Measurements from ENCODE around the gene TASL. TPM values are rescaled to one million over a fixed set of nuclear protein-coding genes. Genes with fewer than 3 reads are reported as not detected.
A peak's percentile ranks its signal among the peaks of the same experiment; 100 is the strongest.

TASL gene, protein sequence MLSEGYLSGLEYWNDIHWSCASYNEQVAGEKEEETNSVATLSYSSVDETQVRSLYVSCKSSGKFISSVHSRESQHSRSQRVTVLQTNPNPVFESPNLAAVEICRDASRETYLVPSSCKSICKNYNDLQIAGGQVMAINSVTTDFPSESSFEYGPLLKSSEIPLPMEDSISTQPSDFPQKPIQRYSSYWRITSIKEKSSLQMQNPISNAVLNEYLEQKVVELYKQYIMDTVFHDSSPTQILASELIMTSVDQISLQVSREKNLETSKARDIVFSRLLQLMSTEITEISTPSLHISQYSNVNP
- total RNA-seq: not detected in 2 replicates

DNA sequence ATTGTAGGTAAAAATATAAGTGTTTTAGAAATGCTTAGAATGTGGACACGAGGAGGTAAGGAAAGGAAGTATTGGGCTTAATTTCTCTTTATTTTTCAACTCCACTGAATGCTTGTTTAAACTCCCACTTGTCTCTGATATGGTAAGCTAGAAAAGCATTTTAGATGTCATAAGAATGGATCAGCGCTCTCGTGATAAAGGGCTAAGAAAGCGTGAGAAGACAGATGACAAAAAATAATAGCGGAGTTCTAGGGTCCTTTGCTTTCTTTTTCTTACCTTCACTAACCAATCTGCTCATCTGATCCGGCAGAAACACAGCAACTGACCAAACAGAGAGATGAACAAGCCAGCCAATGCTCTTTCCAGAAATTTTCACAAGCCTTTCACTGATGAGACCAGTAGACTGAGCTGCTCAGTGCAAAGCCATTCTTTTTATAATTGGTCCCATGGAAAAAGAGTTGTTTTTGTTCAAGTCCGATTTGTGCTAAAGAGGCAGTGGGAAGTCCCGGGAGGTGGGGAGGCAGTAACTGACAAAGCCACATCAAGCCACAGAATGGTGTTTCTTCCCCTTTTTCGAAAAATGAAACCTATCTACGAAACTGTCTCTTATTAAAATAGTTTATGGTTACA, at the start of gene TASL:
Gene TASL (minus strand): TSS at position 405 of the 630 bp plus-strand sequence. CDS start 17,411 bp downstream, outside the sequence.
- FAIRE-seq (peak; percentile 62), DNase-seq (ENCODE audit: low read depth) (no peak)
- no peaks in the 10 kb centered on the region for H3K36me3 ChIP-seq (ENCODE audit: control insufficient read depth, insufficient read depth, low read length)
- TF ChIP-seq, protein P1, sequence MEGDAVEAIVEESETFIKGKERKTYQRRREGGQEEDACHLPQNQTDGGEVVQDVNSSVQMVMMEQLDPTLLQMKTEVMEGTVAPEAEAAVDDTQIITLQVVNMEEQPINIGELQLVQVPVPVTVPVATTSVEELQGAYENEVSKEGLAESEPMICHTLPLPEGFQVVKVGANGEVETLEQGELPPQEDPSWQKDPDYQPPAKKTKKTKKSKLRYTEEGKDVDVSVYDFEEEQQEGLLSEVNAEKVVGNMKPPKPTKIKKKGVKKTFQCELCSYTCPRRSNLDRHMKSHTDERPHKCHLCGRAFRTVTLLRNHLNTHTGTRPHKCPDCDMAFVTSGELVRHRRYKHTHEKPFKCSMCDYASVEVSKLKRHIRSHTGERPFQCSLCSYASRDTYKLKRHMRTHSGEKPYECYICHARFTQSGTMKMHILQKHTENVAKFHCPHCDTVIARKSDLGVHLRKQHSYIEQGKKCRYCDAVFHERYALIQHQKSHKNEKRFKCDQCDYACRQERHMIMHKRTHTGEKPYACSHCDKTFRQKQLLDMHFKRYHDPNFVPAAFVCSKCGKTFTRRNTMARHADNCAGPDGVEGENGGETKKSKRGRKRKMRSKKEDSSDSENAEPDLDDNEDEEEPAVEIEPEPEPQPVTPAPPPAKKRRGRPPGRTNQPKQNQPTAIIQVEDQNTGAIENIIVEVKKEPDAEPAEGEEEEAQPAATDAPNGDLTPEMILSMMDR (IDR thresholded peaks at IDR 0.05; ENCODE audit: insufficient read depth, low read length, severe bottlenecking): no peak
- H3K4me3 ChIP-seq (ENCODE audit: low read depth, low read length): no peak within 1 kb of the TSS
- no peaks in the 10 kb centered on the region for H3K27me3 ChIP-seq (ENCODE audit: control insufficient read depth, insufficient read depth, low read length)

DNA sequence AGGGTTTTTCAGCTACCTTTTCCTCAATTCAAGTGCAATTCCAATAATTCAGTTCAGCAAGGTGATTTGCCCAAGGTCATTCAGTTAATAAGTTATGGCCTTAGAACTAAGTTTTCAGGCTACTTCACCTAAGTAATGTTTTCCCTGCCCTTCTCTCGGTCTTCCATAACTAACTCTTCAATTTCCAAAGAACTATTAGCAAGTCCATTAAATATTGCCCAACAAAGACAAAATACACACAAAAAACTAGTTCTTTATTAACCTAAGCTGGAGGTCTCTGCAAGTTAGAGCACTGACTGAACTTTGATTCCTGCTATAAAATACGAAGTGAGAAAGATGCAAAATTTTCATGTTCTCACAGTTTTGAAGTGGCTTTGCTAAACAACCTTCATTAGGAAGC, 48.8 kb upstream of the TASL start:
- DNase-seq (ENCODE audit: low read depth) (no peak), FAIRE-seq (no peak)
- H3K4me3 ChIP-seq (ENCODE audit: low read depth, low read length): no peak overlapping the region
- H3K27me3 ChIP-seq (ENCODE audit: control insufficient read depth, insufficient read depth, low read length): no peaks in the 10 kb centered on the region
- TF ChIP-seq, protein P1 (IDR thresholded peaks at IDR 0.05; ENCODE audit: insufficient read depth, low read length, severe bottlenecking): no peak
- no peaks in the 10 kb centered on the region for H3K36me3 ChIP-seq (ENCODE audit: control insufficient read depth, insufficient read depth, low read length)

DNA sequence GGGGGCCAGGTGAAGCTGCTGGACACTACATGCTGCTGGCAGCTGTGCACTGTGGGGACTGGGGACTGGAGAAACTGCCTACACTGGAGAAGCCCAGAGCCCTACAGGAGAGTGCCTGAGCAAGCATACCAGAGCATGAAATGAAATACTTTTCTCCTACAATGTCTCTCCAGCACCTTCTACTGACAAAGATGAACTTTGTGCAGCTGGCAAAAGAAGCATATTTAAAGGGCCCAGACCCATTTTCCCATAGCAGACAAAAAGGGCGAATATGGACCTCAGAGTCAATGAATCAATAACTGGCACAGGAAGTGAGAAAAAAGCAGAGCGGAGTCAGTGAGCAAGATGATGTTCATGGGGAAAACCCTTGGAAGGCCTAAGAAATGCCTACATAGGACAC, 44.8 kb upstream of the TASL start:
- Histone ChIP-seq H3K4me3 (ENCODE audit: low read depth, low read length) (no peak overlapping the region), H3K36me3 (ENCODE audit: control insufficient read depth, insufficient read depth, low read length) (no peaks in the 10 kb centered on the region), H3K27me3 (ENCODE audit: control insufficient read depth, insufficient read depth, low read length) (no peaks in the 10 kb centered on the region)
- TF ChIP-seq, protein P1 (IDR thresholded peaks at IDR 0.05; ENCODE audit: insufficient read depth, low read length, severe bottlenecking): no peak
- DNase-seq (ENCODE audit: low read depth) (no peak), FAIRE-seq (no peak)

DNA sequence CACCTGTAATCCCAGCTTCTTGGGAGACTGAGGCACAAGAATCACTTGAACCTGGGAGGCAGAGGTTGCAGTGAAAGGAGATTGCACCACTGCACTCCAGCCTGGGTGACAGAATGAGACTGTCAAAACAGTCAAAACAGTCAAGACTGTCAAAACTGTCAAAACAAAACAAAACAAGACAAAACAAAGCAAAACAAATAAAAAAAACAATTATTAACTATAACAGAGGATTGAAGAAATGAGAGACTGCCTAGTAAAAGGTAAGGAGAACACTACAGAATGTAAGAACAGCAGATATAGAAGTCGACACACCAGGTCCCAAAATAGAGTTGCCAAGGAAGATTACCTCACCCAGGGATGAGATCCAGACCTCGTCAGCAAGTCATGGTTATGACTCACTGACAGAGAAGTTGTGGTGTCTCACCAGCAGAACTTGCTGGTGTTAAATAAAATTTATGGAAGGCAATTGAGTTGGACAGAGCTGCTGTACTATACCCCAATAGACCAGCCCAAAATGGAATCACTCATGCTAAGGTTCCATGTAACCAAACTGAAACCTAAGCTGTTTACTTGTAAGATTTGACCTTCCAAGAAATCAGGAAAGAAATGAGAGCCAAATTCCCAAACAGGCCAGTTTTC, 43.5 kb upstream of the TASL start:
- Histone ChIP-seq H3K27me3 (ENCODE audit: control insufficient read depth, insufficient read depth, low read length) (no peaks in the 10 kb centered on the region), H3K4me3 (ENCODE audit: low read depth, low read length) (no peak overlapping the region), H3K36me3 (ENCODE audit: control insufficient read depth, insufficient read depth, low read length) (no peaks in the 10 kb centered on the region)
- DNase-seq (ENCODE audit: low read depth) (peak; percentile 82), FAIRE-seq (no peak)
- TF ChIP-seq, protein P1 (IDR thresholded peaks at IDR 0.05; ENCODE audit: insufficient read depth, low read length, severe bottlenecking): no peak

DNA sequence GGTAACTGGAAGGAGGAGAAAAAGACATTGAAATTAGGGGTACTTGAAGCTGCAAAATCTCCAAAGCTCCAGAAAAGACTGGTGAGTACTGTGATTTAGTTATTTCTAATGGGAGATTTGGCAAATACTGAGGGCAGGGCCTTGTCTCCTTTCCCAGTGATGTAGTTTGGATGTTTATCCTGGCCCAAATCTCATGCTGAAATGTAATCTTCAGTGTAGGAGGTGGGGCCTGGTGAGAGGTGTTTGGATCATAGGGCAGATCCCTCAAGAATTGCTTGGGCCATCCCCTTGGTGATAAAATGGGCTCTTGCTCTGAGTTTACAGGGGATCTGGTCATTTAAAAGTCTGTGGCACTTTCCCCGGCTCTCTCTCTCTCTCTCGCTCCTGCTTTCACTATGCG, 42.6 kb upstream of the TASL start:
- Histone ChIP-seq H3K36me3 (ENCODE audit: control insufficient read depth, insufficient read depth, low read length) (no peaks in the 10 kb centered on the region), H3K27me3 (ENCODE audit: control insufficient read depth, insufficient read depth, low read length) (no peaks in the 10 kb centered on the region), H3K4me3 (ENCODE audit: low read depth, low read length) (no peak overlapping the region)
- TF ChIP-seq, protein P1 (IDR thresholded peaks at IDR 0.05; ENCODE audit: insufficient read depth, low read length, severe bottlenecking): no peak
- FAIRE-seq: no peak
- no peak for DNase-seq (ENCODE audit: low read depth)
